A549 (cell line): Measurements from ENCODE around the gene LYRM7.

Source experiments
- BHLHE40 ChIP-seq: IDR thresholded peaks from 2 replicates; pipeline ENCODE4 v1.6.1; 2012; ENCODE audit warnings: low read depth, low read length, inconsistent platforms
- EP300 ChIP-seq, 2 experiments: fragments of >200 bp; sonication (Bioruptor Twin); formaldehyde crosslinking; IDR thresholded peaks; 2 replicates in 1 of 2; 3 replicates in 1 of 2; pipeline ENCODE4 v1.6.1; 2016 to 2017
- GATA3 ChIP-seq: IDR thresholded peaks from 2 replicates; pipeline ENCODE4 v1.6.1; 2012; ENCODE audit warnings: borderline replicate concordance
- POLR2A ChIP-seq: IDR thresholded peaks from 2 replicates; pipeline ENCODE4 v1.6.1; 2012; ENCODE audit warnings: mild to moderate bottlenecking, low read length
- RFX5 ChIP-seq: fragments of 450-650 bp; IDR thresholded peaks from 2 replicates; pipeline ENCODE4 v1.7.1; 2014; ENCODE audit warnings: antibody characterized with exemption, mild to moderate bottlenecking, moderate library complexity
- ZSCAN20 ChIP-seq: fragments of 250-450 bp; sonication (Bioruptor Pico); IDR thresholded peaks from 2 replicates; pipeline ENCODE4 v1.8.0; 2022; ENCODE audit warnings: mild to moderate bottlenecking, moderate library complexity
- TF ChIP-seq, protein P1 (sequence below): fragments of >200 bp; sonication (Bioruptor Twin); formaldehyde crosslinking; IDR thresholded peaks from 3 replicates; pipeline ENCODE4 v1.5.1; 2016

DNA sequence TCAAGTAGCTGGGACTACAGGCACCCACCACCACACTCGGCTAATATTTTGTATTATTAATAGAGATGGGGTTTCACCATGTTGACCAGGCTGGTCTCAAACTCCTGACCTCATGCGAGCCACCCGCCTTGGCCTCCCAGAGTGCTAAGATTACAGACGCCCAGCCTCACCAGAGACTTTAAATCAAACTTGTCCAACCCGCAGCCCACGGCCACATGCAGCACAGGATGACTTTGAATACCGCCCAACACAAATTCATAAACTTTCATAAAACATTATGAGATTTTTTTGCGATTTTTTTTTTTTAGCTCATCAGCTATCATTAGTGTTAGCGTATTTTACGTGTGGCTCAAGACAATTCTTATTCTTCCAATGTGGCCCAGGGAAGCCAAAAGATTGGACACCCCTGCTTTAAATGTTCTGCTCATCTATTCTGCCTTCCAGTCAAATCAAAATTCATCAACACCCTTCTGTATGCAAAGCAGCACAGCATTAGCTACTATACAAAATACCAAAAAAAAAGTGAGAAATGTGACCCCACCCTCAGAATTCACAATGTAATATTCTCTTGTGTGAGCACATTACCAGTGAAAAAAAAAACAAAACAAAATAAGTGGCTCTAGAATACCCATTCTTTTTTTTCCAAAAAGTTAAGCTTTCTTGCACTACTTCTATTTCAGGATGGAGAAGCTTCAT, 50.4 kb downstream of the LYRM7 start:
- TF ChIP-seq GATA3 (no peak), POLR2A (no peak), BHLHE40 (no peak), EP300 (IDR thresholded peaks at IDR 0.05) (no peak), ZSCAN20 (CRISPR knock-in tag) (no peak), RFX5 (no peak)
- TF ChIP-seq, protein P1, sequence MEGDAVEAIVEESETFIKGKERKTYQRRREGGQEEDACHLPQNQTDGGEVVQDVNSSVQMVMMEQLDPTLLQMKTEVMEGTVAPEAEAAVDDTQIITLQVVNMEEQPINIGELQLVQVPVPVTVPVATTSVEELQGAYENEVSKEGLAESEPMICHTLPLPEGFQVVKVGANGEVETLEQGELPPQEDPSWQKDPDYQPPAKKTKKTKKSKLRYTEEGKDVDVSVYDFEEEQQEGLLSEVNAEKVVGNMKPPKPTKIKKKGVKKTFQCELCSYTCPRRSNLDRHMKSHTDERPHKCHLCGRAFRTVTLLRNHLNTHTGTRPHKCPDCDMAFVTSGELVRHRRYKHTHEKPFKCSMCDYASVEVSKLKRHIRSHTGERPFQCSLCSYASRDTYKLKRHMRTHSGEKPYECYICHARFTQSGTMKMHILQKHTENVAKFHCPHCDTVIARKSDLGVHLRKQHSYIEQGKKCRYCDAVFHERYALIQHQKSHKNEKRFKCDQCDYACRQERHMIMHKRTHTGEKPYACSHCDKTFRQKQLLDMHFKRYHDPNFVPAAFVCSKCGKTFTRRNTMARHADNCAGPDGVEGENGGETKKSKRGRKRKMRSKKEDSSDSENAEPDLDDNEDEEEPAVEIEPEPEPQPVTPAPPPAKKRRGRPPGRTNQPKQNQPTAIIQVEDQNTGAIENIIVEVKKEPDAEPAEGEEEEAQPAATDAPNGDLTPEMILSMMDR, result no peak
